ENCODE results near the gene SUGP1. TPM values are rescaled to one million over a fixed set of nuclear protein-coding genes. Genes with fewer than 3 reads are reported as not detected.

The SUGP1 gene
- polyA plus RNA-seq, 1 donor from 2014 or later = 82.0 TPM

GRCh38 chr19:19259741-19260140 lies 60.6 kb downstream of the SUGP1 start:
- Histone ChIP-seq H3K9ac (ENCODE audit: low read length) (no peak overlapping the region), H4K20me1 (ENCODE audit: insufficient read depth) (no peaks in the 10 kb centered on the region), H3K4me2 (ENCODE audit: low read length) (no peak overlapping the region), H3K4me3 (ENCODE audit: low read length) (no peak overlapping the region), H3F3A (ENCODE audit: insufficient read depth, low read length, poor library complexity, severe bottlenecking) (no peaks in the 10 kb centered on the region), H3K36me3 (ENCODE audit: insufficient read depth, low read length) (no peaks in the 10 kb centered on the region), H3K9me3 (ENCODE audit: low read length) (no peaks in the 10 kb centered on the region), H3K9me2 (ENCODE audit: insufficient read depth, low read length) (no peaks in the 10 kb centered on the region), H3K27me3 (ENCODE audit: insufficient read depth, low read depth, low read length) (peaks cover 19% of the 10 kb centered on the region), H2AFZ (ENCODE audit: low read depth, low read length) (no peak overlapping the region), H3K27ac (ENCODE audit: low read length) (no peak overlapping the region), H3K79me2 (replicated peaks; ENCODE audit: insufficient read depth, low read length) (no peaks in the 10 kb centered on the region)
- TF ChIP-seq SMC3 (conservative IDR thresholded peaks at IDR 0.05; ENCODE audit: poor library complexity) (no peak), RAD21 (conservative IDR thresholded peaks at IDR 0.05) (no peak)

DNA sequence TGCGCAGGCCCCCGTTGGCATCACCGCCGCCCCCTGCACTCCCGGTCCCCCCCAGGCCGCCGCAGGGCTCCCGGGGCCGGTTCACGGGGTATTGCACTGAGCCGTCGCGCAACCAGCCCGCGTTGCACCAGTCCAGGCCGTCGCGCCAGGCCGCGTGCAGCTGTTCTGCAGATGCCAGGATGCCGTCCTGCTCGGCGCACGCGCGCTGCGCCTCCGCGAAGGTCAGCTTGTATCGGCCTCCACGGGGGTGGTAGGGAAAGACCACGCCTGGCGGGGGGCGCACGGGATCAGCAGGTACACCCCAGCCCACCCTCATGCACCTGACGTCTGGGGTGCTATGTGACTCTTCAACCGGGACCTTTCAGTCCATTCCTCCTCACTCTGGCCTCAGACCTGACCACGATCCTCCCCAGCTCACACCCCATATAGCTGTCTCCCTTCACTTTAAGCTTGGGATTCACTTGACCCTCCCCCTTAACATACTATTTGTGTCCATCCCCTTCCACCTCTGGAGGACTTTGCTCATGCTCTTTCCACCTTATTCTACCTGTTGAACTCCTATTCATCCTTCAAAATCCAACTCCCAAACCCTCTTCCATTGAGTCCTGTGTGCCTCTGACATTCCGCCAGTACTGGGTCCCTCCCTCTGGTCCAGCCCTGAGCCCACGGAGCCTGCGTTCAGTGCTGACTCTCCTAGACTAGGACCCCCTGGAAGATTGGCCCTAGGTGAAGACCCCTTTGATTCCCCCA lies 61.5 kb downstream of the SUGP1 start:
- Histone ChIP-seq H4K20me1 (ENCODE audit: insufficient read depth) (no peaks in the 10 kb centered on the region), H3K36me3 (ENCODE audit: insufficient read depth, low read length) (no peaks in the 10 kb centered on the region), H3K9ac (ENCODE audit: low read length) (no peak overlapping the region), H3K9me3 (ENCODE audit: low read length) (no peaks in the 10 kb centered on the region), H3K4me2 (ENCODE audit: low read length) (no peak overlapping the region), H3K79me2 (replicated peaks; ENCODE audit: insufficient read depth, low read length) (no peaks in the 10 kb centered on the region), H3K4me3 (ENCODE audit: low read length) (no peak overlapping the region), H3K27ac (ENCODE audit: low read length) (no peak overlapping the region), H3K27me3 (ENCODE audit: insufficient read depth, low read depth, low read length) (peaks cover 19% of the 10 kb centered on the region), H3F3A (ENCODE audit: insufficient read depth, low read length, poor library complexity, severe bottlenecking) (no peaks in the 10 kb centered on the region), H2AFZ (ENCODE audit: low read depth, low read length) (no peak overlapping the region), H3K9me2 (ENCODE audit: insufficient read depth, low read length) (no peaks in the 10 kb centered on the region)
- TF ChIP-seq MXI1 (conservative IDR thresholded peaks at IDR 0.05; ENCODE audit: poor library complexity, severe bottlenecking) (no peak), REST (IDR thresholded peaks at IDR 0.05; ENCODE audit: borderline replicate concordance) (no peak), SMC3 (conservative IDR thresholded peaks at IDR 0.05; ENCODE audit: poor library complexity) (no peak)

- no peaks in the 10 kb centered on the region for H3K9me2 ChIP-seq (ENCODE audit: insufficient read depth, low read length)
- no peak for TF ChIP-seq MXI1 (conservative IDR thresholded peaks at IDR 0.05; ENCODE audit: poor library complexity, severe bottlenecking)
- no peaks in the 10 kb centered on the region for H3F3A ChIP-seq (ENCODE audit: insufficient read depth, low read length, poor library complexity, severe bottlenecking)
- no peak overlapping the region for H3K27ac ChIP-seq (ENCODE audit: low read length)
- H3K4me3 ChIP-seq (ENCODE audit: low read length) = no peak overlapping the region
- no peaks in the 10 kb centered on the region for H3K9me3 ChIP-seq (ENCODE audit: low read length)
- peaks cover 16% of the 10 kb centered on the region for H3K27me3 ChIP-seq (ENCODE audit: insufficient read depth, low read depth, low read length)
- H2AFZ ChIP-seq (ENCODE audit: low read depth, low read length) = no peak overlapping the region
- no peaks in the 10 kb centered on the region for H3K79me2 ChIP-seq (replicated peaks; ENCODE audit: insufficient read depth, low read length)
- no peak overlapping the region for H3K4me2 ChIP-seq (ENCODE audit: low read length)
- no peaks in the 10 kb centered on the region for H3K36me3 ChIP-seq (ENCODE audit: insufficient read depth, low read length)
- no peak overlapping the region for H3K9ac ChIP-seq (ENCODE audit: low read length)
- no peaks in the 10 kb centered on the region for H4K20me1 ChIP-seq (ENCODE audit: insufficient read depth)
Observed at GRCh38 chr19:19257836-19258588, 62.3 kb downstream of the SUGP1 start.

Measured in neural cell (in vitro differentiated cells).